ENCODE data around the gene CKB. TPM values are rescaled to one million over a fixed set of nuclear protein-coding genes. Genes with fewer than 3 reads are reported as not detected.
A peak's percentile ranks its signal among the peaks of the same experiment; 100 is the strongest.

CKB gene
- total and polyA plus RNA-seq, 9 of the 15 experiments (the other 6 are each of a cell fraction or from before 2014, with no cell fraction given), result 23.9 to 692 (median 132) TPM

- no peak for TF ChIP-seq TSHZ1 (CRISPR knock-in tag; IDR thresholded peaks at IDR 0.05)
- no peak for TF ChIP-seq ZNF57 (CRISPR knock-in tag; IDR thresholded peaks at IDR 0.05)
- TF ChIP-seq, protein P1, sequence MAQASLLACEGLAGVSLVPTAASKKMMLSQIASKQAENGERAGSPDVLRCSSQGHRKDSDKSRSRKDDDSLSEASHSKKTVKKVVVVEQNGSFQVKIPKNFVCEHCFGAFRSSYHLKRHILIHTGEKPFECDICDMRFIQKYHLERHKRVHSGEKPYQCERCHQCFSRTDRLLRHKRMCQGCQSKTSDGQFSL (CRISPR knock-in tag; IDR thresholded peaks at IDR 0.05), result peak; percentile 63; the same call in 1 of the 2 replicates
- TF ChIP-seq, protein P1 (tag; IDR thresholded peaks at IDR 0.05), result no peak
- TF ChIP-seq PHB (CRISPR knock-in tag; IDR thresholded peaks at IDR 0.05), result no peak
- TF ChIP-seq BCOR (IDR thresholded peaks at IDR 0.05), result no peak
- TF ChIP-seq BRCA1 (IDR thresholded peaks at IDR 0.05), result no peak
- no peak for TF ChIP-seq BRCA1 (CRISPR knock-in tag; IDR thresholded peaks at IDR 0.05)
- TF ChIP-seq, protein P2, sequence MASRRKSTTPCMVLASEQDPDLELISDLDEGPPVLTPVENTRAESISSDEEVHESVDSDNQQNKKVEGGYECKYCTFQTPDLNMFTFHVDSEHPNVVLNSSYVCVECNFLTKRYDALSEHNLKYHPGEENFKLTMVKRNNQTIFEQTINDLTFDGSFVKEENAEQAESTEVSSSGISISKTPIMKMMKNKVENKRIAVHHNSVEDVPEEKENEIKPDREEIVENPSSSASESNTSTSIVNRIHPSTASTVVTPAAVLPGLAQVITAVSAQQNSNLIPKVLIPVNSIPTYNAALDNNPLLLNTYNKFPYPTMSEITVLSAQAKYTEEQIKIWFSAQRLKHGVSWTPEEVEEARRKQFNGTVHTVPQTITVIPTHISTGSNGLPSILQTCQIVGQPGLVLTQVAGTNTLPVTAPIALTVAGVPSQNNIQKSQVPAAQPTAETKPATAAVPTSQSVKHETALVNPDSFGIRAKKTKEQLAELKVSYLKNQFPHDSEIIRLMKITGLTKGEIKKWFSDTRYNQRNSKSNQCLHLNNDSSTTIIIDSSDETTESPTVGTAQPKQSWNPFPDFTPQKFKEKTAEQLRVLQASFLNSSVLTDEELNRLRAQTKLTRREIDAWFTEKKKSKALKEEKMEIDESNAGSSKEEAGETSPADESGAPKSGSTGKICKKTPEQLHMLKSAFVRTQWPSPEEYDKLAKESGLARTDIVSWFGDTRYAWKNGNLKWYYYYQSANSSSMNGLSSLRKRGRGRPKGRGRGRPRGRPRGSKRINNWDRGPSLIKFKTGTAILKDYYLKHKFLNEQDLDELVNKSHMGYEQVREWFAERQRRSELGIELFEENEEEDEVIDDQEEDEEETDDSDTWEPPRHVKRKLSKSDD (conservative IDR thresholded peaks at IDR 0.05; ENCODE audit: low read length), result no peak
- TF ChIP-seq, protein P3, sequence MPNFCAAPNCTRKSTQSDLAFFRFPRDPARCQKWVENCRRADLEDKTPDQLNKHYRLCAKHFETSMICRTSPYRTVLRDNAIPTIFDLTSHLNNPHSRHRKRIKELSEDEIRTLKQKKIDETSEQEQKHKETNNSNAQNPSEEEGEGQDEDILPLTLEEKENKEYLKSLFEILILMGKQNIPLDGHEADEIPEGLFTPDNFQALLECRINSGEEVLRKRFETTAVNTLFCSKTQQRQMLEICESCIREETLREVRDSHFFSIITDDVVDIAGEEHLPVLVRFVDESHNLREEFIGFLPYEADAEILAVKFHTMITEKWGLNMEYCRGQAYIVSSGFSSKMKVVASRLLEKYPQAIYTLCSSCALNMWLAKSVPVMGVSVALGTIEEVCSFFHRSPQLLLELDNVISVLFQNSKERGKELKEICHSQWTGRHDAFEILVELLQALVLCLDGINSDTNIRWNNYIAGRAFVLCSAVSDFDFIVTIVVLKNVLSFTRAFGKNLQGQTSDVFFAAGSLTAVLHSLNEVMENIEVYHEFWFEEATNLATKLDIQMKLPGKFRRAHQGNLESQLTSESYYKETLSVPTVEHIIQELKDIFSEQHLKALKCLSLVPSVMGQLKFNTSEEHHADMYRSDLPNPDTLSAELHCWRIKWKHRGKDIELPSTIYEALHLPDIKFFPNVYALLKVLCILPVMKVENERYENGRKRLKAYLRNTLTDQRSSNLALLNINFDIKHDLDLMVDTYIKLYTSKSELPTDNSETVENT (CRISPR knock-in tag; IDR thresholded peaks at IDR 0.05), result no peak
- TF ChIP-seq PYGO2 (tag; IDR thresholded peaks at IDR 0.05), result no peak
- TF ChIP-seq, protein P4, sequence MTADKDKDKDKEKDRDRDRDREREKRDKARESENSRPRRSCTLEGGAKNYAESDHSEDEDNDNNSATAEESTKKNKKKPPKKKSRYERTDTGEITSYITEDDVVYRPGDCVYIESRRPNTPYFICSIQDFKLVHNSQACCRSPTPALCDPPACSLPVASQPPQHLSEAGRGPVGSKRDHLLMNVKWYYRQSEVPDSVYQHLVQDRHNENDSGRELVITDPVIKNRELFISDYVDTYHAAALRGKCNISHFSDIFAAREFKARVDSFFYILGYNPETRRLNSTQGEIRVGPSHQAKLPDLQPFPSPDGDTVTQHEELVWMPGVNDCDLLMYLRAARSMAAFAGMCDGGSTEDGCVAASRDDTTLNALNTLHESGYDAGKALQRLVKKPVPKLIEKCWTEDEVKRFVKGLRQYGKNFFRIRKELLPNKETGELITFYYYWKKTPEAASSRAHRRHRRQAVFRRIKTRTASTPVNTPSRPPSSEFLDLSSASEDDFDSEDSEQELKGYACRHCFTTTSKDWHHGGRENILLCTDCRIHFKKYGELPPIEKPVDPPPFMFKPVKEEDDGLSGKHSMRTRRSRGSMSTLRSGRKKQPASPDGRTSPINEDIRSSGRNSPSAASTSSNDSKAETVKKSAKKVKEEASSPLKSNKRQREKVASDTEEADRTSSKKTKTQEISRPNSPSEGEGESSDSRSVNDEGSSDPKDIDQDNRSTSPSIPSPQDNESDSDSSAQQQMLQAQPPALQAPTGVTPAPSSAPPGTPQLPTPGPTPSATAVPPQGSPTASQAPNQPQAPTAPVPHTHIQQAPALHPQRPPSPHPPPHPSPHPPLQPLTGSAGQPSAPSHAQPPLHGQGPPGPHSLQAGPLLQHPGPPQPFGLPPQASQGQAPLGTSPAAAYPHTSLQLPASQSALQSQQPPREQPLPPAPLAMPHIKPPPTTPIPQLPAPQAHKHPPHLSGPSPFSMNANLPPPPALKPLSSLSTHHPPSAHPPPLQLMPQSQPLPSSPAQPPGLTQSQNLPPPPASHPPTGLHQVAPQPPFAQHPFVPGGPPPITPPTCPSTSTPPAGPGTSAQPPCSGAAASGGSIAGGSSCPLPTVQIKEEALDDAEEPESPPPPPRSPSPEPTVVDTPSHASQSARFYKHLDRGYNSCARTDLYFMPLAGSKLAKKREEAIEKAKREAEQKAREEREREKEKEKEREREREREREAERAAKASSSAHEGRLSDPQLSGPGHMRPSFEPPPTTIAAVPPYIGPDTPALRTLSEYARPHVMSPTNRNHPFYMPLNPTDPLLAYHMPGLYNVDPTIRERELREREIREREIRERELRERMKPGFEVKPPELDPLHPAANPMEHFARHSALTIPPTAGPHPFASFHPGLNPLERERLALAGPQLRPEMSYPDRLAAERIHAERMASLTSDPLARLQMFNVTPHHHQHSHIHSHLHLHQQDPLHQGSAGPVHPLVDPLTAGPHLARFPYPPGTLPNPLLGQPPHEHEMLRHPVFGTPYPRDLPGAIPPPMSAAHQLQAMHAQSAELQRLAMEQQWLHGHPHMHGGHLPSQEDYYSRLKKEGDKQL (CRISPR knock-in tag; IDR thresholded peaks at IDR 0.05; ENCODE audit: borderline replicate concordance), result no peak
Measured at GRCh38 chr14:103518422-103519042, 4.1 kb downstream of the CKB start (continued).
